ENCODE data around the gene USP13. TPM values are rescaled to one million over a fixed set of nuclear protein-coding genes. Genes with fewer than 3 reads are reported as not detected.

Gene USP13
- total RNA-seq, 1 experiment from 2014 or later: 22.7 TPM

DNA sequence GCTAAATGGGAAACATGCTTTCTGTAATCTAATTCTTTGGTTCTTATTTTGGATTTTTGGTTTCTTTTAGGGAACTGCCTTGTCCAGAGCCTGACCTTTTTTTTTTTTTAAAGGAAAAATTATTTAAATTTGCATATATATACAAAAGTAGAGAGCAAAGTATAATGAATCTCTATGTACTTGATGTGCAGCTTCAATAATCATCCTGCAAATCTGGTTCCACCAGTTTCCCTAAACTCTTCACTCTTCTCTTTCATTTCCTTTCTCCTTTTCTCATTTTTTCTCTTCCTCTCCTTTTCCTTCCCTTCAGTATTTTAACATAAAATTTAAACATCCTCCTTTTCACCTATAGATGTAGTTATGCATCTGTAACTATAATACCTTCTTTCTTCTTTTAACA lies 82.5 kb downstream of the USP13 start (continued):
- TF ChIP-seq POLR2A (IDR thresholded peaks at IDR 0.05; ENCODE audit: borderline replicate concordance, extremely low read depth, insufficient read depth, insufficient read length): no peak

DNA sequence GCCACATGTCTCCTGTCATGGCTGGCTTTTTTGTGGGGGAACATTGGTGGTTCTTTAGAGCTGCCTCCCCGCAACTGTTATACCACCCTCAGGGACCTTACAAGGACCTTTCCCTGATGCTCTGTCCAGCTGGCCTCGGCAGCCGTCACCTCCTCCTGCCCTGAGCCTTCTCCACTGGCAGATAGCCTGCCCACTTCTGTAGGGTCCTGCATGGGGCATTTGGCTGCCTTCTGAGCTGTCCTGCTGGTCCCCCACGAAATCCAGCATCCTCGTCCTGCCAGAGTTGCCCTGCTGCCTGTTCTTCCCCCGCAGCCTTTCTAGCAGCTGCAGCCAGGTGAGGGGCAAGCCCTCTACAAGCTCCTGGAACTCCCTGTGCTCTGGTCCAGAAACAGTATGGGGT lies 86.2 kb downstream of the USP13 start:
- no peaks in the 10 kb centered on the region for H3K79me2 ChIP-seq (ENCODE audit: insufficient read depth, low read length)
- no peaks in the 10 kb centered on the region for H3K9me2 ChIP-seq (ENCODE audit: insufficient read depth)
- no peak overlapping the region for H3K4me2 ChIP-seq (ENCODE audit: low read length)
- BruUV-seq (replicated peaks): no TSS peak
- intact Hi-C loops (cut with micrococcal nuclease): no loop called here
- no peak overlapping the region for H3K27ac ChIP-seq (ENCODE audit: low read depth, low read length)
- no peak overlapping the region for H3K4me3 ChIP-seq (replicated peaks in 1 of 2; ENCODE audit: low read depth in 1 of 2, low read length in 2 of 2)
- DNase-seq (ENCODE audit: low read depth, low spot score) (no peak), ATAC-seq (no peak)
- POLR2A ChIA-PET: no interaction called here
- peaks cover 2 to 14% of the 10 kb centered on the region in 2 experiments; a peak in 2 of 4 replicates for H3K36me3 ChIP-seq (ENCODE audit: control insufficient read depth in 1 of 2, insufficient read depth in 2 of 2, low read length in 2 of 2)
- peaks cover 8 to 9% of the 10 kb centered on the region in 2 experiments for H3K4me1 ChIP-seq (ENCODE audit: control insufficient read depth in 1 of 2, insufficient read depth in 2 of 2, low read length in 2 of 2)
- CTCF ChIA-PET: no interaction called here
- no peaks in the 10 kb centered on the region for H3K9me3 ChIP-seq (ENCODE audit: control insufficient read depth in 1 of 2, insufficient read depth in 1 of 2, low read depth in 1 of 2, low read length in 2 of 2)
- H3K9ac ChIP-seq (ENCODE audit: low read length): no peak overlapping the region
- RAD21 ChIA-PET (ENCODE audit: low non-redundant PET in 1 of 2, low total read pairs in 2 of 2, uncharacterized antibody in 2 of 2, unreplicated experiment in 2 of 2): no interaction called here
- H2AFZ ChIP-seq (ENCODE audit: low read depth, low read length, poor library complexity, severe bottlenecking): no peak overlapping the region
- H3K27me3 ChIP-seq (ENCODE audit: insufficient read depth, low read length): no peaks in the 10 kb centered on the region
- no peak for TF ChIP-seq CBX3 (IDR thresholded peaks at IDR 0.05; ENCODE audit: low read depth)
- TF ChIP-seq RAD21 (IDR thresholded peaks at IDR 0.05; ENCODE audit: low read depth): no peak
- TF ChIP-seq ELF1 (IDR thresholded peaks at IDR 0.05; ENCODE audit: borderline replicate concordance, low read depth): no peak
- TF ChIP-seq EGR1 (IDR thresholded peaks at IDR 0.05; ENCODE audit: low read depth): no peak
- no peak for TF ChIP-seq JUND (IDR thresholded peaks at IDR 0.05)
- TF ChIP-seq ZBTB33 (IDR thresholded peaks at IDR 0.05; ENCODE audit: extremely low read depth, insufficient replicate concordance, low read length): no peak
- no peak for TF ChIP-seq ZFX (IDR thresholded peaks at IDR 0.05)
- no peak for TF ChIP-seq SRF (IDR thresholded peaks at IDR 0.05; ENCODE audit: low read depth)
- TF ChIP-seq POLR2AphosphoS5 (IDR thresholded peaks at IDR 0.05; ENCODE audit: low read depth, low read length): no peak
- TF ChIP-seq EZH2 (IDR thresholded peaks at IDR 0.05): no peak
- TF ChIP-seq ATF3 (IDR thresholded peaks at IDR 0.05): no peak
- no peak for TF ChIP-seq POLR2A (IDR thresholded peaks at IDR 0.05; ENCODE audit: borderline replicate concordance, extremely low read depth, insufficient read depth, insufficient read length)
- TF ChIP-seq SIN3A (IDR thresholded peaks at IDR 0.05; ENCODE audit: low read depth): no peak
- H4K20me1 ChIP-seq (ENCODE audit: insufficient read depth): no peaks in the 10 kb centered on the region

Data from HCT116 (cell line).